H1 (cell line): Measurements from ENCODE around the gene TMEM253. TPM values are rescaled to one million over a fixed set of nuclear protein-coding genes. Genes with fewer than 3 reads are reported as not detected.

ENCODE experiments used
- BRCA1 ChIP-seq: IDR thresholded peaks from 2 replicates; pipeline ENCODE4 v1.6.1; 2012; ENCODE audit warnings: low read depth, low read length, improper control_type of control experiment
- CREB1 ChIP-seq: IDR thresholded peaks from 2 replicates; pipeline ENCODE4 v1.6.1; 2012; ENCODE audit warnings: inconsistent platforms
- POLR2A ChIP-seq, 2 experiments: IDR thresholded peaks; 1 replicate in 1 of 2; 2 replicates in 1 of 2; pipeline ENCODE4 v1.6.1; 2011; ENCODE audit warnings: low read depth in 2 of 2, low read length in 2 of 2, mild to moderate bottlenecking in 2 of 2; ENCODE audit errors: control extremely low read depth in 1 of 2
- polyA plus RNA-seq, 7 experiments: library from polyadenylated mRNA; depleted of rRNA in 3 of 7; stranded (reverse) in 5 of 7; unstranded in 2 of 7; fragments of >200 nt in 5 of 7; fragments of 200-250 nt in 2 of 7; gene quantifications; 1 replicate in 5 of 7; 2 replicates in 1 of 7; 4 replicates in 1 of 7; pipeline versions ENCODE4 v1.2.1 to v1.2.3, GENCODE V29; 2011 to 2013; ENCODE audit warnings: missing spikeins in 2 of 7, mixed read lengths in 2 of 7
- total RNA-seq: library from RNA; stranded (reverse); fragmentation: NEBNext Ultra II Directional; extraction: Animal tissue kit (Norgen Biotek cat#: 25700); gene quantifications from 2 replicates; pipeline ENCODE4 v1.2.1, GENCODE V29; 2021

Gene TMEM253
- total and polyA plus RNA-seq, 2 of the 8 experiments (the other 6 are each of a cell fraction or from before 2014, with no cell fraction given): 1.9 to 2.2 TPM

DNA sequence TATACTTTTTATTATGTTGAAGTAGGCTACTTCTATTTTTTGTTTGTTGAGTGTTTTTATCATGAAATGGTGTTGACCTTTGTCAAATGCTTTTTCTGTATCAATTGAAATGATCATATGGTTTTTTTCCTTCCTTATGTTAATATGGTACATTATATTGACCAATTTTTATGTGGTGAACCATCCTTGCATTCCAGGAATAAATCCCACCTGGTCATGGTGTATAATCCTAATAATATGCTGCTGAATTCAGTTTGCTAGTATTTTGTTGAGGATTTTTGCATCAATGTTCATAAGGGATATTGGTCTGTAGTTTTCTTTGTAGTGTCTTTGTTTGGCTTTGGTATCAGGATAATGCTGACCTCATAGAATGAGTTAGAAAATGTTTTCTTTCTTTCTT lies 44.6 kb downstream of the TMEM253 start (continued):
- no peak for TF ChIP-seq POLR2A (IDR thresholded peaks at IDR 0.05; ENCODE audit: control extremely low read depth in 1 of 2, low read depth in 2 of 2, low read length in 2 of 2)
- TF ChIP-seq CREB1: no peak
- TF ChIP-seq BRCA1: no peak
